ENCODE results near the gene CCDC15.
"Not testable (repeated sequence)": the region's sequence is repeated elsewhere in the genome, so short reads cannot be mapped to it uniquely, and the experiment has no call there.

Gene CCDC15

GRCh38 chr11:125088123-125088522, 134.1 kb downstream of the CCDC15 start:
- in situ Hi-C loops (cut with MboI; ENCODE audit: low pct_unique_long_range_greater_than_20kb, low sequenced_read_pairs, unreplicated experiment), result no loop called here
- TF ChIP-seq, protein P1, sequence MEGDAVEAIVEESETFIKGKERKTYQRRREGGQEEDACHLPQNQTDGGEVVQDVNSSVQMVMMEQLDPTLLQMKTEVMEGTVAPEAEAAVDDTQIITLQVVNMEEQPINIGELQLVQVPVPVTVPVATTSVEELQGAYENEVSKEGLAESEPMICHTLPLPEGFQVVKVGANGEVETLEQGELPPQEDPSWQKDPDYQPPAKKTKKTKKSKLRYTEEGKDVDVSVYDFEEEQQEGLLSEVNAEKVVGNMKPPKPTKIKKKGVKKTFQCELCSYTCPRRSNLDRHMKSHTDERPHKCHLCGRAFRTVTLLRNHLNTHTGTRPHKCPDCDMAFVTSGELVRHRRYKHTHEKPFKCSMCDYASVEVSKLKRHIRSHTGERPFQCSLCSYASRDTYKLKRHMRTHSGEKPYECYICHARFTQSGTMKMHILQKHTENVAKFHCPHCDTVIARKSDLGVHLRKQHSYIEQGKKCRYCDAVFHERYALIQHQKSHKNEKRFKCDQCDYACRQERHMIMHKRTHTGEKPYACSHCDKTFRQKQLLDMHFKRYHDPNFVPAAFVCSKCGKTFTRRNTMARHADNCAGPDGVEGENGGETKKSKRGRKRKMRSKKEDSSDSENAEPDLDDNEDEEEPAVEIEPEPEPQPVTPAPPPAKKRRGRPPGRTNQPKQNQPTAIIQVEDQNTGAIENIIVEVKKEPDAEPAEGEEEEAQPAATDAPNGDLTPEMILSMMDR (IDR thresholded peaks at IDR 0.05; ENCODE audit: extremely low read depth, insufficient read depth, missing control alignments), result no peak
- no peak for DNase-seq (ENCODE audit: low spot score)

DNA sequence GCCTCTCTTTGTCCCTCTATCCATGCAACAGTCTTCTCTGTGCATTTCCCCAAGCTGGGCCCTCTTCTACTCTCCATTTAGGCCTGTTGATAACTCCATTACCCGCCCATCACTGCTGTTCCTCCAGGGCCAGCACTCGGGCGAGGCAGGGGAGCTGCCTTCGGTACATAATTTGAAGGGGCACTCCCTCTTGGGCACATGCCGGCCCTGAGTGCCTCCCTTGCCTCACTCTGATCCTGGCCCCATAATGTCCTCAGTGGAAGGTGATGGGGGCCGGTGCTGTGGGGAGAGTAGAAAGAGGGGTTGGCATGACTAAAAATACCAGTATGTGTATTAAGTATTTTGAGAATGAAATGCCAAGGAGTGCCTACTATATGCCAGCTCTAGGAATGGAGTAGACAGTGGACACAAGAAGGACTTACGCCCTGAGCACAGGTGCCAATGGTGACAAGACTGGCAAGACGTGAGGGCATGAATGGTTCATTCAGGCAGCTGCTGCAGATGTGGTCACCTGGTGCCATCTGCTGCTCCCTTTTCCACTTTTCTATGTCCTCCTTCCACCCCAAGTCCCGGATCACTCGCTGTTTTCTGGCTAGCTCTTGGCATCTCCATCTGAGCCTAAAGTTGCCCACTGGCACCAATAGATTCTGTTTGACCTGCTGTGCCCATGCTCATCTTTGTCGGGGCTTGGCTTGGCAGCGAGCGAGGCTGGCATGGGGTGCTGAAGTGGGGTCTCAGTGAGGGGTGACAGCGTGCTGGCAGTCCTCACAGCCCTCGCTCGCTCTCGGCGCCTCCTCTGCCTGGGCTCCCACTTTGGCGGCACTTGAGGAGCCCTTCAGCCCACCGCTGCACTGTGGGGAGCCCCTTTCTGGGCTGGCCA, 134.8 kb downstream of the CCDC15 start:
- DNase-seq (ENCODE audit: low spot score), result no peak
- in situ Hi-C loops (cut with MboI; ENCODE audit: low pct_unique_long_range_greater_than_20kb, low sequenced_read_pairs, unreplicated experiment), result no loop called here
- TF ChIP-seq, protein P1 (IDR thresholded peaks at IDR 0.05; ENCODE audit: extremely low read depth, insufficient read depth, missing control alignments), result no peak

DNA sequence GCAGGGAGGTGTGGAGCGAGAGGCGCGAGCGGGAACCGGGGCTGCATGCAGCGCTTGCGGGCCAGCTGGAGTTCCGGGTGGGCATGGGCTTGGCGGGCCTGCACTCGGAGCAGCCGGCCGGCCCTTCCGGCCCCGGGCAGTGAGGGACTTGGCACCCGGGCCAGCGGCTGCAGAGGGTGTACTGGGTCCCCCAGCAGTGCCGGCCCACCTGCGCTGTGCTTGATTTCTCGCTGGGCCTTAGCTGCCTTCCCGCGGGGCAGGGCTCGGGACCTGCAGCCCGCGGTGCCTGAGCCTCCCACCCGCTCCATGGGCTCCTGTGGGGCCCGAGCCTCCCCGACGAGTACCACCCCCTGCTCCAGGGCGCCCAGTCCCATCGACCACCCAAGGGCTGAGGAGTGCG, 135.5 kb downstream of the CCDC15 start:
- in situ Hi-C loops (cut with MboI; ENCODE audit: low pct_unique_long_range_greater_than_20kb, low sequenced_read_pairs, unreplicated experiment); DNase-seq (ENCODE audit: low spot score): not testable (repeated sequence)

- DNase-seq (ENCODE audit: low spot score); in situ Hi-C loops (cut with MboI; ENCODE audit: low pct_unique_long_range_greater_than_20kb, low sequenced_read_pairs, unreplicated experiment): not testable (repeated sequence)
Observed at GRCh38 chr11:125090151-125090550, 136.1 kb downstream of the CCDC15 start.

DNA sequence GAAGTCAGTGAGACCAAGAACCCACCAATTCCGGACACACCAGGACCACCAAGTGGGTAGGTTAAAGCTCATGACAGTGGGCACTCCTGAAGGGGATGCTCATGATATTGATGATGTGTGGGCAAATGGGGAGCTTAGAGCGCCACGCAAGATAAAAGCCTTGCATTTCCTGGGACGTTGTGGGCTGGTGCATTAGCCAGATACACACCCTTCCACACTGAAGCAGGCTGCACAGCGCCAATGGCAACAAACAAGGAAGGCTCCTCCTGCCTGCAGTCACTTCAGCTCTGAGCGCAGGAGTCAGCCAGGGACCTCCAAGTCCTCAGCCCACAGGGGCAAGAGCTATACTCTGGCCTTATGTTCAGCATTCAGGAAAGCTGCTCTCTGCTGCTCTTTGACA, 136.8 kb downstream of the CCDC15 start:
- TF ChIP-seq, protein P1 (IDR thresholded peaks at IDR 0.05; ENCODE audit: extremely low read depth, insufficient read depth, missing control alignments), result no peak
- in situ Hi-C loops (cut with MboI; ENCODE audit: low pct_unique_long_range_greater_than_20kb, low sequenced_read_pairs, unreplicated experiment), result no loop called here
- no peak for DNase-seq (ENCODE audit: low spot score)
